ENCODE measurements around the gene CTNNA3. TPM values are rescaled to one million over a fixed set of nuclear protein-coding genes. Genes with fewer than 3 reads are reported as not detected.

CTNNA3 gene
- total and polyA plus RNA-seq, 2 of the 4 experiments (the other 2 are of a cell fraction) = 0.19 to 0.90 TPM

DNA sequence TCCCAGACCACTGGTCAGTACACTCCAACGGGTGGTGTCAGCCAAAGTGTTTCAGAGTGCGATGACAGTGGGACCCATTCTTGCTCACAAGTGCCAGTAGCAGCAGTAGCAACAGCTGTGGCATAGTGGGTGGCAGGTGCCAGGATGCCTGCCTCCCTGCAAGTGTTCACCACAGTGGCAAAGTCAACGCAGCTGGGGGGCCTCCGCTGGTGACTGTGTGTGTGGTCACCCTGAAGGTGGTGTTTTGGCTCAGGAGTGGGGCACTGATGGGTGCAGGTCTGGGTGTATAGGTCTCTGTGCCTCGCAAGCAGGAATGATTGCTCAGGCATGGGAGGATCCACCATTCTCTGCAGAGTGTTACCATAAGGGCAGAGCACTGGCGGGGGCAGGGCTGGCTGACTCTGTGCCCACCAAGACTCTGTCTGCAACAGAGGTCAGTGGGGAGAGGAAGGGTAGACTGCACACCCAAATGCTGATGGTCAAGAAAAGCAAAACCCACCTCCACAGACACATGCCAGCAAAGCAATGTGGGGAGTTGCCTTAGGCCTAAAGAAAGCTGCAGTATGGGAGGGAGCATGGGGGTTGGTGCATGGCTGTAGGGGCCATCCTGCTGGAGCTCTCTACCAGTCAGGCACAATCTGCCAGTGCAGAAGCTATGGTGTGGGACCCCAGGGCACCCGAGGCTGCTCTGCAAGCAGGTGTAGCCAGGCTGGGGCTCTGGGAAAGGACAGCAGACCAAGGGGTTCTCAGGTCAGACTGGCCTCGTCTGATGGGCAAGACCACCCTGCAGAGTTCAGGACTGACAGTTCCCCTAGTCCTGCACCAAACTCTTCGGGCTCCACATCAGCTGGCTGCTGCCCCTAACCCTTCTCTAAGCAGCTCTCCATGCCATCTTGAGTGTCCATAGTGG is 368.1 kb downstream of the CTNNA3 start:
- Histone ChIP-seq H3K9ac (ENCODE audit: low read depth, low read length) (no peak overlapping the region), H2AK5ac (ENCODE audit: low read depth, low read length) (no peak overlapping the region), H2BK5ac (ENCODE audit: low read depth, low read length, poor library complexity, severe bottlenecking) (no peak overlapping the region), H3K14ac (replicated peaks; ENCODE audit: low read depth, low read length) (no peak overlapping the region), H3K27me3 (ENCODE audit: control insufficient read depth, insufficient read depth, low read length) (no peaks in the 10 kb centered on the region), H3K9me1 (ENCODE audit: insufficient read depth, low read length) (no peaks in the 10 kb centered on the region), H3K23ac (ENCODE audit: low read depth, low read length) (no peak overlapping the region), H4K20me1 (ENCODE audit: insufficient read depth, low read length) (no peaks in the 10 kb centered on the region), H2BK20ac (ENCODE audit: low read depth, low read length) (no peak overlapping the region), H2BK120ac (ENCODE audit: low read depth, low read length) (no peak overlapping the region), H4K8ac (ENCODE audit: low read depth in 2 of 2, low read length in 2 of 2) (no peak overlapping the region), H3K27ac (ENCODE audit: insufficient read depth, low read length) (no peak overlapping the region), H4K5ac (ENCODE audit: low read depth, low read length) (no peak overlapping the region), H3K9me3 (ENCODE audit: control insufficient read depth, insufficient read depth, low read length) (no peaks in the 10 kb centered on the region), H2AK9ac (replicated peaks; ENCODE audit: low read depth, low read length, poor library complexity) (no peak overlapping the region), H3K4me2 (ENCODE audit: low read depth, low read length) (no peak overlapping the region), H3K36me3 (ENCODE audit: control insufficient read depth, insufficient read depth, low read length) (no peaks in the 10 kb centered on the region), H3K18ac (ENCODE audit: low read depth, low read length) (no peak overlapping the region), H3K79me1 (ENCODE audit: low read depth in 1 of 2, low read length in 2 of 2) (no peaks in the 10 kb centered on the region), H3K56ac (ENCODE audit: extremely low read depth, insufficient read depth, low read length) (no peak overlapping the region), H3K4me1 (ENCODE audit: control insufficient read depth, insufficient read depth, low read length) (no peaks in the 10 kb centered on the region), H3K4ac (ENCODE audit: low read depth, low read length) (no peak overlapping the region), H4K91ac (ENCODE audit: insufficient read depth, low read depth, low read length) (no peak overlapping the region), H3K4me3 (ENCODE audit: insufficient read depth, low read depth, low read length) (no peak overlapping the region), H2AFZ (replicated peaks; ENCODE audit: low read length, poor library complexity) (no peak overlapping the region), H2BK15ac (ENCODE audit: low read depth, low read length) (no peak overlapping the region)
- ATAC-seq (ENCODE audit: low read depth) = no peak
- in situ Hi-C loops (cut with MboI; ENCODE audit: low sequenced_read_pairs) = no loop called here
- dilution Hi-C loops (cut with HindIII; ENCODE audit: low sequenced_read_pairs, unreplicated experiment) = no loop called here
- intact Hi-C loops (cut with micrococcal nuclease) = no loop called here
- no TSS peak for BruUV-seq (replicated peaks)
- POLR2A ChIA-PET (ENCODE audit: unreplicated experiment) = no interaction called here
- CTCF ChIA-PET = no interaction called here
- DNase-seq = no peak
- WGBS, 2 experiments (ENCODE audit: extremely low coverage in 2 of 2, insufficient read length in 1 of 2) = 8% methylated on average over 2 of the region's 9 CpGs; no CpG with 5 or more reads in 1 of the 2 experiments
- no peak for TF ChIP-seq RCOR1 (IDR thresholded peaks at IDR 0.05; ENCODE audit: insufficient replicate concordance, low read length)
- no peak for TF ChIP-seq MXI1 (IDR thresholded peaks at IDR 0.05; ENCODE audit: borderline replicate concordance, low read depth, low read length)
- no peak for TF ChIP-seq CTCF (conservative IDR thresholded peaks at IDR 0.05; ENCODE audit: low read depth, low read length)
- no peak for TF ChIP-seq BHLHE40 (IDR thresholded peaks at IDR 0.05; ENCODE audit: low read depth, low read length)
- TF ChIP-seq, protein P1, sequence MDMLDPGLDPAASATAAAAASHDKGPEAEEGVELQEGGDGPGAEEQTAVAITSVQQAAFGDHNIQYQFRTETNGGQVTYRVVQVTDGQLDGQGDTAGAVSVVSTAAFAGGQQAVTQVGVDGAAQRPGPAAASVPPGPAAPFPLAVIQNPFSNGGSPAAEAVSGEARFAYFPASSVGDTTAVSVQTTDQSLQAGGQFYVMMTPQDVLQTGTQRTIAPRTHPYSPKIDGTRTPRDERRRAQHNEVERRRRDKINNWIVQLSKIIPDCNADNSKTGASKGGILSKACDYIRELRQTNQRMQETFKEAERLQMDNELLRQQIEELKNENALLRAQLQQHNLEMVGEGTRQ (IDR thresholded peaks at IDR 0.05; ENCODE audit: low read depth, low read length) = no peak
- no peak for TF ChIP-seq CHD1 (IDR thresholded peaks at IDR 0.05; ENCODE audit: low read depth, low read length)
- no peak for TF ChIP-seq SMC3 (IDR thresholded peaks at IDR 0.05; ENCODE audit: low read depth, low read length)
- no peak for TF ChIP-seq MAFK (IDR thresholded peaks at IDR 0.05; ENCODE audit: low read depth, low read length)
- TF ChIP-seq NFE2L2 (IDR thresholded peaks at IDR 0.05; ENCODE audit: low read depth, low read length) = no peak
- TF ChIP-seq POLR2A (IDR thresholded peaks at IDR 0.05; ENCODE audit: low read depth, low read length) = no peak
- TF ChIP-seq, protein P2, sequence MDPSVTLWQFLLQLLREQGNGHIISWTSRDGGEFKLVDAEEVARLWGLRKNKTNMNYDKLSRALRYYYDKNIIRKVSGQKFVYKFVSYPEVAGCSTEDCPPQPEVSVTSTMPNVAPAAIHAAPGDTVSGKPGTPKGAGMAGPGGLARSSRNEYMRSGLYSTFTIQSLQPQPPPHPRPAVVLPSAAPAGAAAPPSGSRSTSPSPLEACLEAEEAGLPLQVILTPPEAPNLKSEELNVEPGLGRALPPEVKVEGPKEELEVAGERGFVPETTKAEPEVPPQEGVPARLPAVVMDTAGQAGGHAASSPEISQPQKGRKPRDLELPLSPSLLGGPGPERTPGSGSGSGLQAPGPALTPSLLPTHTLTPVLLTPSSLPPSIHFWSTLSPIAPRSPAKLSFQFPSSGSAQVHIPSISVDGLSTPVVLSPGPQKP (IDR thresholded peaks at IDR 0.05; ENCODE audit: borderline replicate concordance, low read depth, low read length) = no peak
- no peak for TF ChIP-seq MAZ (IDR thresholded peaks at IDR 0.05; ENCODE audit: borderline replicate concordance, low read depth, low read length)
- no peak for TF ChIP-seq RFX5 (IDR thresholded peaks at IDR 0.05; ENCODE audit: low read depth, low read length)
- no peak for TF ChIP-seq CEBPB (IDR thresholded peaks at IDR 0.05; ENCODE audit: low read depth, low read length)
- no peak for TF ChIP-seq RAD21 (IDR thresholded peaks at IDR 0.05; ENCODE audit: low read length)
